ENCODE data around the gene HS3ST2. TPM values are rescaled to one million over a fixed set of nuclear protein-coding genes. Genes with fewer than 3 reads are reported as not detected.

HS3ST2 gene
- total RNA-seq, 4 donors from 2014 or later = 0.23 to 2.7 (median 1.7) TPM; not detected in 1

GRCh38 chr16:22885951-22886350 is 72.0 kb downstream of the HS3ST2 start:
- no peak overlapping the region for H3K4me3 ChIP-seq (ENCODE audit: low read depth, poor library complexity, severe bottlenecking)
- intact Hi-C loops (cut with DNase I; ENCODE audit: low total_unique reads) = no loop called here
- WGBS, 2 donors = 80 to 82% methylated on average over 3 of the region's 3 CpGs
- no peak for DNase-seq (ENCODE audit: low spot score in 2 of 2)
- TF ChIP-seq, protein P1, sequence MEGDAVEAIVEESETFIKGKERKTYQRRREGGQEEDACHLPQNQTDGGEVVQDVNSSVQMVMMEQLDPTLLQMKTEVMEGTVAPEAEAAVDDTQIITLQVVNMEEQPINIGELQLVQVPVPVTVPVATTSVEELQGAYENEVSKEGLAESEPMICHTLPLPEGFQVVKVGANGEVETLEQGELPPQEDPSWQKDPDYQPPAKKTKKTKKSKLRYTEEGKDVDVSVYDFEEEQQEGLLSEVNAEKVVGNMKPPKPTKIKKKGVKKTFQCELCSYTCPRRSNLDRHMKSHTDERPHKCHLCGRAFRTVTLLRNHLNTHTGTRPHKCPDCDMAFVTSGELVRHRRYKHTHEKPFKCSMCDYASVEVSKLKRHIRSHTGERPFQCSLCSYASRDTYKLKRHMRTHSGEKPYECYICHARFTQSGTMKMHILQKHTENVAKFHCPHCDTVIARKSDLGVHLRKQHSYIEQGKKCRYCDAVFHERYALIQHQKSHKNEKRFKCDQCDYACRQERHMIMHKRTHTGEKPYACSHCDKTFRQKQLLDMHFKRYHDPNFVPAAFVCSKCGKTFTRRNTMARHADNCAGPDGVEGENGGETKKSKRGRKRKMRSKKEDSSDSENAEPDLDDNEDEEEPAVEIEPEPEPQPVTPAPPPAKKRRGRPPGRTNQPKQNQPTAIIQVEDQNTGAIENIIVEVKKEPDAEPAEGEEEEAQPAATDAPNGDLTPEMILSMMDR (IDR thresholded peaks at IDR 0.05) = no peak
- TF ChIP-seq POLR2A (IDR thresholded peaks at IDR 0.05) = no peak

DNA sequence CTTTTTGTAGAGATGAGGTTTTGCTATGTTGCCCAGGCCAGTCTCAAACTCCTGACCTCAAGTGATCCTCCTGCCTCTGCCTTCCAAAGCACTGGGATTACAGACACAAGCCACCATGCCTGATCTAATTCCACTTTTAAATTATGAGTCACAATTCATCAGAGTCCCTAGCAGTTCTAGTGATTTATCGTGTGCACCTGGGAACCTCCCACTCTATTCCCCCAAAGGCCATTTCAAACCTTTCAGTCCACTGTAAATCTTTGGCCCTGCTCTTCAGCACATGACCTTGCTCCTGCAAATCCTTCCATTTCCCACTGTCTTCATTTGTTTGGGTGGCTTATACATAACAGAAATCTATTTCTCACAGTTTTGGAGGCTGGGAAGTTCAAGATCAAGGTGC is 73.0 kb downstream of the HS3ST2 start:
- no peak for DNase-seq (ENCODE audit: low spot score in 2 of 2)
- intact Hi-C loops (cut with DNase I; ENCODE audit: low total_unique reads) = no loop called here
- 43 to 48% methylated on average over 1 of the region's 1 CpG for WGBS, 2 donors
- TF ChIP-seq, protein P1 (IDR thresholded peaks at IDR 0.05) = no peak
- no peak for TF ChIP-seq POLR2A (IDR thresholded peaks at IDR 0.05)
- no peak overlapping the region for H3K4me3 ChIP-seq (ENCODE audit: low read depth, poor library complexity, severe bottlenecking)

DNA sequence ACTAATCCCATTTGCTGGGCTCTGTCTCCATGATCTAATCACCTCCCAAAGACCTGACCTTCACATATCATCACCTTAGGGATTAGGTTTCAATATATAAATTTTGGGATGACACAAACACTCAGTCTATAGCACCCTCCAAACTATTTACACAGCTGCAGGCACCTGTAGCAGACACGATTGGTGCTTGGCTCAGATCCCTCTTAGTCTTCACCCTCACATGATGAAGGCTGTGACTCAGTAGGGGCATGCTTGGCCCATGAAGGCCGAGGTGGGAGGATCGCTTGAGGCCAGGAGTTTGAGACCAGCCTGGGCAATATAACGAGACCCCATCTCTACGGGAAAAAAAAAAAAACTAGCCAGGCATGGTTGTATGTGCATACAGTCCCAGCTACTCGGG is 73.5 kb downstream of the HS3ST2 start:
- intact Hi-C loops (cut with DNase I; ENCODE audit: low total_unique reads) = no loop called here
- no peak overlapping the region for H3K4me3 ChIP-seq (ENCODE audit: low read depth, poor library complexity, severe bottlenecking)
- 69 to 77% methylated on average over 6 of the region's 6 CpGs for WGBS, 2 donors
- no peak for TF ChIP-seq POLR2A (IDR thresholded peaks at IDR 0.05)
- TF ChIP-seq, protein P1 (IDR thresholded peaks at IDR 0.05) = no peak
- no peak for DNase-seq (ENCODE audit: low spot score in 2 of 2)

- no peak for TF ChIP-seq POLR2A (IDR thresholded peaks at IDR 0.05)
- TF ChIP-seq, protein P1 (IDR thresholded peaks at IDR 0.05) = no peak
- 38 to 48% methylated on average over 4 of the region's 4 CpGs for WGBS, 2 donors
- intact Hi-C loops (cut with DNase I; ENCODE audit: low total_unique reads) = no loop called here
- no peak overlapping the region for H3K4me3 ChIP-seq (ENCODE audit: low read depth, poor library complexity, severe bottlenecking)
- DNase-seq (ENCODE audit: low spot score in 2 of 2) = no peak
These were observed 74.8 kb downstream of the HS3ST2 start for GRCh38 chr16:22888791-22889190.

DNA sequence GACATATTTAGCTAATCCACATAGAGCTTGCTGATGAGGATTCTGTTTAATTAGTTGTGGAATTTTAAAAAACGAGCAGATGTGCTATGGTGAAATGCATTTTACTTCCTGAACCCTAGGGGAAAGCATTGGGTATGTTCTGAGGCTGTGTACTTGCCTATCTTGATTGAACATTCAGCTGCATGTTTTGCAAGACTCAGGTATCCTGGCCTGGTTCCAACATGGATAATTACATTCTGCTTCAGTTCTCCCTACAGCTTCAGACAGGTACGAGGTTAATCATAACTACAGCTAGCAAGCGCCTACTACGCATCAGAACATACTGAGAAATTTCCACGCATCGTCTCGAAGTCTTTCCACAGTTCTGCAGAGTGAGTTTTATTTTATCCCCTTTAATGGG is 77.0 kb downstream of the HS3ST2 start:
- 63 to 64% methylated on average over 7 of the region's 7 CpGs for WGBS, 2 donors

DNA sequence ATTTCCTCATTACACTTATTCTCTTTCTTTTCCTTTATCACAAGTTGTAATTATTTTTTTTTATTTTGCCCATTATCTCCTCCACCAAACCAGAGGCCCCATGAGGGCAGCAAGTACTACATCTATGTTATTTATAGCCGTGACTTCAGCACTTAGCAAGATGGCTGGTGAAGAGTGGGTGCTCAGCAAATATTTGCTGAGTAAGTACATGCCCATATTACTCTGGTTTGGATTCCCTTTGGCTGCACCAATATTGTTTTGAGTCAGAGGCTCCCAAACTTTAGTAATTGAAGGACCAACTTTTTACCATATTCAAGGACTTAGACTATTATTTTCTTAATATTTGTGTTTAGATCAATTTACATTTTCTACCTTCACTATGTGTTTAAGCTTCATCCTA is 83.2 kb downstream of the HS3ST2 start:
- intact Hi-C loops (cut with DNase I; ENCODE audit: low total_unique reads) = no loop called here
- no peak for DNase-seq (ENCODE audit: low spot score in 2 of 2)
- H3K4me3 ChIP-seq (ENCODE audit: low read depth, poor library complexity, severe bottlenecking) = no peak overlapping the region
- WGBS, 2 donors = 90 to 91% methylated on average over 1 of the region's 1 CpG
- no peak for TF ChIP-seq POLR2A (IDR thresholded peaks at IDR 0.05)
- TF ChIP-seq, protein P1 (IDR thresholded peaks at IDR 0.05) = no peak

More for the DNA sequence above, 77.0 kb downstream of the HS3ST2 start:
- H3K4me3 ChIP-seq (ENCODE audit: low read depth, poor library complexity, severe bottlenecking) = no peak overlapping the region
- no peak for DNase-seq (ENCODE audit: low spot score in 2 of 2)
- intact Hi-C loops (cut with DNase I; ENCODE audit: low total_unique reads) = no loop called here
- no peak for TF ChIP-seq POLR2A (IDR thresholded peaks at IDR 0.05)
- TF ChIP-seq, protein P1 (IDR thresholded peaks at IDR 0.05) = no peak
